HCT116 (cell line): ENCODE measurements around the gene RAB3GAP2. TPM values are rescaled to one million over a fixed set of nuclear protein-coding genes. Genes with fewer than 3 reads are reported as not detected.

ENCODE experiments used
- ATAC-seq: fragments of 200-7000 bp; cut with Tn5 transposase; 2 replicates; pipeline ENCODE4 v1.9.1; 2020; ENCODE audit warnings: mild to moderate bottlenecking, moderate library complexity
- BruUV-seq: library from RNA; stranded (reverse); fragments of 400-500 nt; replicated peaks from 2 replicates; lab custom pipeline; 2021; lab: Mats Ljungman, UMichigan
- CTCF ChIA-PET: fragments of 300-600 bp; sonication (Branson Sonifier 250); formaldehyde crosslinking; loops from one replicate; lab custom pipeline; 2021; ENCODE audit warnings: antibody characterized with exemption; lab: Charles Lee
- POLR2A ChIA-PET: fragments of 300-600, 350-600 bp; sonication (Branson Sonifier 250); formaldehyde crosslinking; loops from one replicate; lab custom pipeline; 2021; ENCODE audit warnings: antibody characterized with exemption; lab: Charles Lee
- RAD21 ChIA-PET, 2 experiments: fragments of 300-600 bp; sonication (Branson Sonifier 250); formaldehyde crosslinking; loops; one replicate each; lab custom pipeline; 2023; ENCODE audit warnings: low total read pairs in 2 of 2; ENCODE audit not compliant: uncharacterized antibody in 2 of 2, unreplicated experiment in 2 of 2, low non-redundant PET in 1 of 2; lab: Charles Lee
- DNase-seq: peaks from one replicate; pipeline ENCODE4 v3.0.0-alpha.2; 2010; ENCODE audit warnings: low read depth, low spot score
- H2AFZ ChIP-seq: fragments of 200-600 bp; shearing (Covaris generic), sonication (generic); 2 replicates; pipeline ENCODE4 v1.6.1; 2017; ENCODE audit warnings: low read depth, mixed run types, mixed read lengths, antibody characterized with exemption, low read length; ENCODE audit not compliant: poor library complexity, severe bottlenecking
- H3K27ac ChIP-seq: 2 replicates; pipeline ENCODE4 v1.5.1; 2012; ENCODE audit warnings: low read depth, low read length
- H3K27me3 ChIP-seq: fragments of 200-600 bp; sonication (generic); 2 replicates; pipeline ENCODE4 v1.6.1; 2016; ENCODE audit warnings: mixed run types, low read length, mixed read lengths; ENCODE audit not compliant: insufficient read depth
- H3K36me3 ChIP-seq, 2 experiments: fragments of 200-500 bp in 1 of 2; fragments of 200-600 bp in 1 of 2; sonication (Bioruptor generic) in 1 of 2; sonication (generic) in 1 of 2; 2 replicates each; pipeline versions ENCODE4 v1.5.1 to v1.6.1; 2014 to 2016; ENCODE audit warnings: low read length in 2 of 2, inconsistent platforms in 1 of 2, mixed read lengths in 1 of 2, mixed run types in 1 of 2; ENCODE audit not compliant: insufficient read depth in 2 of 2, control insufficient read depth in 1 of 2
- H3K4me1 ChIP-seq, 2 experiments: fragments of 200-600 bp in 1 of 2; sonication (generic) in 1 of 2; 2 replicates each; pipeline versions ENCODE4 v1.5.1 to v1.6.1; 2012 to 2017; ENCODE audit warnings: low read length in 2 of 2, inconsistent platforms in 1 of 2, mild to moderate bottlenecking in 1 of 2, mixed read lengths in 1 of 2, mixed run types in 1 of 2, moderate library complexity in 1 of 2; ENCODE audit not compliant: insufficient read depth in 2 of 2, control insufficient read depth in 1 of 2
- H3K4me2 ChIP-seq: fragments of 200-600 bp; sonication (generic); 2 replicates; pipeline ENCODE4 v1.6.1; 2017; ENCODE audit warnings: mixed run types, low read length, mixed read lengths
- H3K4me3 ChIP-seq, 2 experiments: fragments of 200-600 bp in 1 of 2; sonication (generic) in 1 of 2; replicated peaks in 1 of 2; 2 replicates each; pipeline ENCODE4 v1.5.1; 2011 to 2016; ENCODE audit warnings: low read length in 2 of 2, control low read depth in 1 of 2, low read depth in 1 of 2, mild to moderate bottlenecking in 1 of 2, mixed read lengths in 1 of 2, mixed run types in 1 of 2
- H3K79me2 ChIP-seq: fragments of 200-600 bp; sonication (generic); 2 replicates; pipeline ENCODE4 v1.6.1; 2017; ENCODE audit warnings: mild to moderate bottlenecking, mixed run types, low read length, moderate library complexity, mixed read lengths; ENCODE audit not compliant: insufficient read depth
- H3K9ac ChIP-seq: fragments of 200-600 bp; sonication (generic); 2 replicates; pipeline ENCODE4 v1.6.1; 2016; ENCODE audit warnings: low read length, mixed read lengths
- H3K9me2 ChIP-seq: fragments of 200-600 bp; sonication (generic), shearing (Covaris generic); 2 replicates; pipeline ENCODE4 v1.6.1; 2017; ENCODE audit warnings: mixed run types, mild to moderate bottlenecking, moderate library complexity; ENCODE audit not compliant: insufficient read depth
- H3K9me3 ChIP-seq, 2 experiments: fragments of 200-500 bp in 1 of 2; fragments of 200-600 bp in 1 of 2; sonication (Bioruptor generic) in 1 of 2; sonication (generic) in 1 of 2; 2 replicates each; pipeline ENCODE4 v1.6.1; 2014 to 2017; ENCODE audit warnings: low read length in 2 of 2, mixed read lengths in 2 of 2, inconsistent platforms in 1 of 2, low read depth in 1 of 2, mild to moderate bottlenecking in 1 of 2, mixed run types in 1 of 2, moderate library complexity in 1 of 2; ENCODE audit not compliant: control insufficient read depth in 1 of 2, insufficient read depth in 1 of 2
- H4K20me1 ChIP-seq: fragments of 200-600 bp; sonication (generic), shearing (Covaris generic); 2 replicates; pipeline ENCODE4 v1.6.1; 2017; ENCODE audit warnings: mixed run types, mild to moderate bottlenecking, moderate library complexity; ENCODE audit not compliant: insufficient read depth
- CBX3 ChIP-seq: IDR thresholded peaks from 2 replicates; pipeline ENCODE4 v1.6.1; 2012; ENCODE audit warnings: low read depth
- CEBPB ChIP-seq: IDR thresholded peaks from 2 replicates; pipeline ENCODE4 v1.6.1; 2012; ENCODE audit warnings: low read depth
- EZH2 ChIP-seq: fragments of 200-600 bp; sonication (generic); IDR thresholded peaks from 2 replicates; pipeline ENCODE4 v1.6.1; 2017; ENCODE audit warnings: antibody characterized with exemption, mixed run types
- EZH2phosphoT487 ChIP-seq: fragments of 200-600 bp; IDR thresholded peaks from 2 replicates; pipeline ENCODE4 v1.6.1; 2018; ENCODE audit warnings: antibody characterized with exemption, borderline replicate concordance
- FOSL1 ChIP-seq: IDR thresholded peaks from 2 replicates; pipeline ENCODE4 v1.6.1; 2012; ENCODE audit warnings: low read depth
- JUND ChIP-seq: IDR thresholded peaks from 2 replicates; pipeline ENCODE4 v1.6.1; 2012
- POLR2AphosphoS5 ChIP-seq: IDR thresholded peaks from 2 replicates; pipeline ENCODE4 v1.6.1; 2011; ENCODE audit warnings: mild to moderate bottlenecking, low read depth, low read length, moderate library complexity
- RAD21 ChIP-seq: IDR thresholded peaks from 2 replicates; pipeline ENCODE4 v1.6.1; 2012; ENCODE audit warnings: low read depth, mild to moderate bottlenecking
- SP1 ChIP-seq: IDR thresholded peaks from 2 replicates; pipeline ENCODE4 v1.6.1; 2012; ENCODE audit warnings: low read depth
- SRF ChIP-seq: IDR thresholded peaks from 2 replicates; pipeline ENCODE4 v1.6.1; 2012; ENCODE audit warnings: low read depth
- TCF7L2 ChIP-seq: IDR thresholded peaks from 2 replicates; pipeline ENCODE4 v1.7.0; 2011; ENCODE audit warnings: borderline replicate concordance, inconsistent platforms; ENCODE audit not compliant: insufficient read depth, insufficient read length; ENCODE audit errors: extremely low read depth
- YY1 ChIP-seq: IDR thresholded peaks from 2 replicates; pipeline ENCODE4 v1.6.1; 2011; ENCODE audit warnings: low read length, low read depth, moderate library complexity, mild to moderate bottlenecking; ENCODE audit not compliant: insufficient replicate concordance; ENCODE audit errors: extremely low read depth
- ZFX ChIP-seq: fragments of 450-650 bp; IDR thresholded peaks from 2 replicates; pipeline ENCODE4 v1.6.1; 2017
- ZNF274 ChIP-seq: fragments of 200-500 bp; sonication (Bioruptor generic); IDR thresholded peaks from 2 replicates; pipeline ENCODE4 v1.6.1; 2014; ENCODE audit warnings: mild to moderate bottlenecking, low read depth, low read length, inconsistent platforms
- intact Hi-C: fragments of 100-400 bp; cut with micrococcal nuclease; formaldehyde crosslinking; loops from 2 replicates; pipeline ENCODE4 v1.10.0; 2022
- total RNA-seq: library from RNA; stranded (reverse); gene quantifications from one replicate; pipeline ENCODE4 v1.2.1, GENCODE V29; 2021; ENCODE audit not compliant: unreplicated experiment
- TF ChIP-seq, protein P1 (sequence below): IDR thresholded peaks from 2 replicates; pipeline ENCODE4 v1.6.1; 2012
- TF ChIP-seq, protein P2 (sequence below): IDR thresholded peaks from 2 replicates; pipeline ENCODE4 v1.6.1; 2012
- TF ChIP-seq, protein P3 (sequence below): IDR thresholded peaks from 2 replicates; pipeline ENCODE4 v1.6.1; 2012; ENCODE audit warnings: low read depth
- TF ChIP-seq, protein P4 (sequence below): IDR thresholded peaks from 2 replicates; pipeline ENCODE4 v1.6.1; 2011; ENCODE audit warnings: mild to moderate bottlenecking, low read length, moderate library complexity; ENCODE audit not compliant: insufficient replicate concordance; ENCODE audit errors: extremely low read depth

The RAB3GAP2 gene
- total RNA-seq, 1 experiment from 2014 or later: 32.5 TPM

DNA sequence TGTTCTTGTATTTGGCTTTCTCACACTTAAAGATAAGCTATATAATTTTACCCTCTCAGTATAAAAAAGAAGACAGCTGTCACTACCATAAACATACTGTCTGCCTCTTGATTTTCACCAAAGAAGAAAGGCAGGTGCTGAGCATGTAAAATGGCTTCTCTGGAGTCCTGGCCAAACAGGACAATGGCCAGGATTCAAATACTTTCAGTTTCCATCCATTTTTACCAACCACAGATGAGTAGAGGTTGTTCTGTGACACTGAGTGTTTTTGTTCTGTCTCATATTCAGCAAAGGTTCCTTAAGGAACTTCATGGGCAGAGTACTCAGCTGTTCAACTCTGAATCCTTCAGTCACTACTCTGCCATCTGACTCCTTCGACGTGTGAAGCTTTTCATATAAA lies 29.4 kb upstream of the RAB3GAP2 start:
- Histone ChIP-seq H3K79me2 (no peaks in the 10 kb centered on the region), H2AFZ (no peak overlapping the region), H3K9ac (no peak overlapping the region), H3K9me2 (no peaks in the 10 kb centered on the region), H3K27ac (no peak overlapping the region), H4K20me1 (no peaks in the 10 kb centered on the region)
- RAD21 ChIA-PET: no interaction called here
- no TSS peak for BruUV-seq
- TF ChIP-seq EZH2: no peak
- TF ChIP-seq CBX3: no peak
- no peak for TF ChIP-seq SP1
- no peak for TF ChIP-seq ZFX
- TF ChIP-seq, protein P1, sequence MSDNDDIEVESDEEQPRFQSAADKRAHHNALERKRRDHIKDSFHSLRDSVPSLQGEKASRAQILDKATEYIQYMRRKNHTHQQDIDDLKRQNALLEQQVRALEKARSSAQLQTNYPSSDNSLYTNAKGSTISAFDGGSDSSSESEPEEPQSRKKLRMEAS: no peak
- TF ChIP-seq, protein P2, sequence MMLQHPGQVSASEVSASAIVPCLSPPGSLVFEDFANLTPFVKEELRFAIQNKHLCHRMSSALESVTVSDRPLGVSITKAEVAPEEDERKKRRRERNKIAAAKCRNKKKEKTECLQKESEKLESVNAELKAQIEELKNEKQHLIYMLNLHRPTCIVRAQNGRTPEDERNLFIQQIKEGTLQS: no peak
- no peak for TF ChIP-seq EZH2phosphoT487
- no peak for TF ChIP-seq TCF7L2
- no peak for TF ChIP-seq YY1
- no peak for TF ChIP-seq ZNF274
- no peak for TF ChIP-seq POLR2AphosphoS5
- no peak for TF ChIP-seq CEBPB
- no peak for TF ChIP-seq RAD21
- no peak for TF ChIP-seq FOSL1
- no peak for TF ChIP-seq JUND
- TF ChIP-seq, protein P3, sequence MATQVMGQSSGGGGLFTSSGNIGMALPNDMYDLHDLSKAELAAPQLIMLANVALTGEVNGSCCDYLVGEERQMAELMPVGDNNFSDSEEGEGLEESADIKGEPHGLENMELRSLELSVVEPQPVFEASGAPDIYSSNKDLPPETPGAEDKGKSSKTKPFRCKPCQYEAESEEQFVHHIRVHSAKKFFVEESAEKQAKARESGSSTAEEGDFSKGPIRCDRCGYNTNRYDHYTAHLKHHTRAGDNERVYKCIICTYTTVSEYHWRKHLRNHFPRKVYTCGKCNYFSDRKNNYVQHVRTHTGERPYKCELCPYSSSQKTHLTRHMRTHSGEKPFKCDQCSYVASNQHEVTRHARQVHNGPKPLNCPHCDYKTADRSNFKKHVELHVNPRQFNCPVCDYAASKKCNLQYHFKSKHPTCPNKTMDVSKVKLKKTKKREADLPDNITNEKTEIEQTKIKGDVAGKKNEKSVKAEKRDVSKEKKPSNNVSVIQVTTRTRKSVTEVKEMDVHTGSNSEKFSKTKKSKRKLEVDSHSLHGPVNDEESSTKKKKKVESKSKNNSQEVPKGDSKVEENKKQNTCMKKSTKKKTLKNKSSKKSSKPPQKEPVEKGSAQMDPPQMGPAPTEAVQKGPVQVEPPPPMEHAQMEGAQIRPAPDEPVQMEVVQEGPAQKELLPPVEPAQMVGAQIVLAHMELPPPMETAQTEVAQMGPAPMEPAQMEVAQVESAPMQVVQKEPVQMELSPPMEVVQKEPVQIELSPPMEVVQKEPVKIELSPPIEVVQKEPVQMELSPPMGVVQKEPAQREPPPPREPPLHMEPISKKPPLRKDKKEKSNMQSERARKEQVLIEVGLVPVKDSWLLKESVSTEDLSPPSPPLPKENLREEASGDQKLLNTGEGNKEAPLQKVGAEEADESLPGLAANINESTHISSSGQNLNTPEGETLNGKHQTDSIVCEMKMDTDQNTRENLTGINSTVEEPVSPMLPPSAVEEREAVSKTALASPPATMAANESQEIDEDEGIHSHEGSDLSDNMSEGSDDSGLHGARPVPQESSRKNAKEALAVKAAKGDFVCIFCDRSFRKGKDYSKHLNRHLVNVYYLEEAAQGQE: no peak
- no peak for TF ChIP-seq SRF
- TF ChIP-seq, protein P4, sequence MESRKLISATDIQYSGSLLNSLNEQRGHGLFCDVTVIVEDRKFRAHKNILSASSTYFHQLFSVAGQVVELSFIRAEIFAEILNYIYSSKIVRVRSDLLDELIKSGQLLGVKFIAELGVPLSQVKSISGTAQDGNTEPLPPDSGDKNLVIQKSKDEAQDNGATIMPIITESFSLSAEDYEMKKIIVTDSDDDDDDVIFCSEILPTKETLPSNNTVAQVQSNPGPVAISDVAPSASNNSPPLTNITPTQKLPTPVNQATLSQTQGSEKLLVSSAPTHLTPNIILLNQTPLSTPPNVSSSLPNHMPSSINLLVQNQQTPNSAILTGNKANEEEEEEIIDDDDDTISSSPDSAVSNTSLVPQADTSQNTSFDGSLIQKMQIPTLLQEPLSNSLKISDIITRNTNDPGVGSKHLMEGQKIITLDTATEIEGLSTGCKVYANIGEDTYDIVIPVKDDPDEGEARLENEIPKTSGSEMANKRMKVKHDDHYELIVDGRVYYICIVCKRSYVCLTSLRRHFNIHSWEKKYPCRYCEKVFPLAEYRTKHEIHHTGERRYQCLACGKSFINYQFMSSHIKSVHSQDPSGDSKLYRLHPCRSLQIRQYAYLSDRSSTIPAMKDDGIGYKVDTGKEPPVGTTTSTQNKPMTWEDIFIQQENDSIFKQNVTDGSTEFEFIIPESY: no peak
- TF ChIP-seq, all 23 proteins: peak for 0
- Histone ChIP-seq H3K4me2 (no peak overlapping the region), H3K4me1 (no peaks in the 10 kb centered on the region), H3K4me3 (no peak overlapping the region), H3K36me3 (no peaks in the 10 kb centered on the region), H3K27me3 (no peaks in the 10 kb centered on the region), H3K9me3 (no peaks in the 10 kb centered on the region)
- ATAC-seq (no peak), DNase-seq (no peak)
- intact Hi-C loops: no loop called here
- POLR2A ChIA-PET: no interaction called here
- CTCF ChIA-PET: no interaction called here
